ENCODE results near the gene HSH2D. TPM values are rescaled to one million over a fixed set of nuclear protein-coding genes. Genes with fewer than 3 reads are reported as not detected.

The HSH2D gene
- total and polyA plus RNA-seq, 2 of the 13 experiments (the other 11 are each of a cell fraction or from before 2014, with no cell fraction given) = 0.69 to 3.2 TPM

DNA sequence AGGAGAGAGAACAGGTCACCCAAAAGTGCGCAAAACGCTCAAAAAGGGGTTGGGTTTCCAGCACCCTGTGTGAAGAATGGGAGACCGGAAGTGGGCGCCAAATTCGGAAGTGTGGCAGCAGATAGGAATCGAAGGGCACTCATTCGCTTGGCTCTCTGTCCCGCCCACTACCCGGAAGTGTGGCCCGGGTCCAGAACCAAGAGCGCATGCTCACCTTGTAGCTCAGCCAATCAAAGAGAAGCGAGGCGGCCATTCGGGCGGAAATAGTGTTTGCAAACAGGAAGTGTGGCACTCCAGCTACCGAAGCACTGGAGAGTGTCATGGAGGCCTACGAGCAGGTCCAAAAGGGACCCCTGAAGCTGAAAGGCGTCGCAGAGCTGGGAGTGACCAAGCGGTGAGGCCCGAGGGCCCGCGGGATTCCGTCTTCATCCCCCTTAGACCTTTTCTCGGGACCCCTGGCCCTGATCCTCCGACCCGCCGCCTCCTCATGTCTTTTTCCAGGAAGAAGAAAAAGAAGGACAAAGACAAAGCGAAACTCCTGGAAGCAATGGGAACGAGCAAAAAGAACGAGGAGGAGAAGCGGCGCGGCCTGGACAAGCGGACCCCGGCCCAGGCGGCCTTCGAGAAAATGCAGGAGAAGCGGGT lies 41.8 kb downstream of the HSH2D start, which contains the start of gene FAM32A (continued):
- TF ChIP-seq ZNF776 (CRISPR knock-in tag; IDR thresholded peaks at IDR 0.05) (no peak), ZNF549 (CRISPR knock-in tag; IDR thresholded peaks at IDR 0.05) (no peak), NCOR1 (IDR thresholded peaks at IDR 0.05; ENCODE audit: borderline replicate concordance, low read length) (peak; percentile 36; the same call in 1 of the 2 replicates), AKAP8 (CRISPR knock-in tag; IDR thresholded peaks at IDR 0.05) (no peak), NFIB (CRISPR knock-in tag; IDR thresholded peaks at IDR 0.05; ENCODE audit: borderline replicate concordance) (no peak), MBNL3 (CRISPR knock-in tag; conservative IDR thresholded peaks at IDR 0.05) (no peak), HNF1B (CRISPR knock-in tag; IDR thresholded peaks at IDR 0.05) (peak; percentile 53; the same call in 1 of the 2 replicates), SRF (IDR thresholded peaks at IDR 0.05; ENCODE audit: low read depth, low read length) (peak; percentile 99), ZHX2 (IDR thresholded peaks at IDR 0.05; ENCODE audit: low read depth) (peak; percentile 59; the same call in 1 of the 2 replicates), ZHX2 (CRISPR knock-in tag; IDR thresholded peaks at IDR 0.05; ENCODE audit: borderline replicate concordance) (no peak)
- TF ChIP-seq, protein P1, sequence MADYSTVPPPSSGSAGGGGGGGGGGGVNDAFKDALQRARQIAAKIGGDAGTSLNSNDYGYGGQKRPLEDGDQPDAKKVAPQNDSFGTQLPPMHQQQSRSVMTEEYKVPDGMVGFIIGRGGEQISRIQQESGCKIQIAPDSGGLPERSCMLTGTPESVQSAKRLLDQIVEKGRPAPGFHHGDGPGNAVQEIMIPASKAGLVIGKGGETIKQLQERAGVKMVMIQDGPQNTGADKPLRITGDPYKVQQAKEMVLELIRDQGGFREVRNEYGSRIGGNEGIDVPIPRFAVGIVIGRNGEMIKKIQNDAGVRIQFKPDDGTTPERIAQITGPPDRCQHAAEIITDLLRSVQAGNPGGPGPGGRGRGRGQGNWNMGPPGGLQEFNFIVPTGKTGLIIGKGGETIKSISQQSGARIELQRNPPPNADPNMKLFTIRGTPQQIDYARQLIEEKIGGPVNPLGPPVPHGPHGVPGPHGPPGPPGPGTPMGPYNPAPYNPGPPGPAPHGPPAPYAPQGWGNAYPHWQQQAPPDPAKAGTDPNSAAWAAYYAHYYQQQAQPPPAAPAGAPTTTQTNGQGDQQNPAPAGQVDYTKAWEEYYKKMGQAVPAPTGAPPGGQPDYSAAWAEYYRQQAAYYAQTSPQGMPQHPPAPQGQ (CRISPR knock-in tag; IDR thresholded peaks at IDR 0.05; ENCODE audit: borderline replicate concordance) = no peak
- TF ChIP-seq, protein P2, sequence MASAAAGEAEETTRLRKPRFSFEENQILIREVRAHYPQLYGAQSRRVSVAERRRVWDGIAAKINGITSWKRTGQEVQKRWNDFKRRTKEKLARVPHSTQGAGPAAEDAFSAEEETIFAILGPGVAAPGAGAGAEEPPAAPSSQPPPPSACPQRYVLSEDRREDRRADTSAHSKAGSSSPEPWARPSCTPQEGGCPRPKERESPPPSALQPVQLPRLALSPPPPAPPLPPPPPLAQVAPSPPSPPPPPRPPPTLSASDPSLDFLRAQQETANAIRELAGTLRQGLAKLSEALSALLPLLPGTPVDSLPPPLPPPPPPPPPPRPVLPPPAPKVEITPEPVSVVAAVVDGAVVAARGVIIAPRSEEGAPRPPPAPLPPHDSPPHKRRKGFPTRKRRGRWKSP (CRISPR knock-in tag; IDR thresholded peaks at IDR 0.05) = no peak
- TF ChIP-seq, protein P3, sequence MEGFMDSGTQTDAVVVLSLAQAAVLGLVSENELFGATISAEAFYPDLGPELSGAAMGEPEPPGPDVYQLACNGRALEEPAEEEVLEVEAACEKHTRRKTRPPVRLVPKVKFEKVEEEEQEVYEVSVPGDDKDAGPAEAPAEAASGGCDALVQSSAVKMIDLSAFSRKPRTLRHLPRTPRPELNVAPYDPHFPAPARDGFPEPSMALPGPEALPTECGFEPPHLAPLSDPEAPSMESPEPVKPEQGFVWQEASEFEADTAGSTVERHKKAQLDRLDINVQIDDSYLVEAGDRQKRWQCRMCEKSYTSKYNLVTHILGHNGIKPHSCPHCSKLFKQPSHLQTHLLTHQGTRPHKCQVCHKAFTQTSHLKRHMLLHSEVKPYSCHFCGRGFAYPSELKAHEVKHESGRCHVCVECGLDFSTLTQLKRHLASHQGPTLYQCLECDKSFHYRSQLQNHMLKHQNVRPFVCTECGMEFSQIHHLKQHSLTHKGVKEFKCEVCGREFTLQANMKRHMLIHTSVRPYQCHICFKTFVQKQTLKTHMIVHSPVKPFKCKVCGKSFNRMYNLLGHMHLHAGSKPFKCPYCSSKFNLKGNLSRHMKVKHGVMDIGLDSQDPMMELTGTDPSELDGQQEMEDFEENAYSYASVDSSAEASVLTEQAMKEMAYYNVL (CRISPR knock-in tag; IDR thresholded peaks at IDR 0.05; ENCODE audit: borderline replicate concordance) = no peak
